GM20431 (cell line): ENCODE data around the gene KLHL29.

ENCODE experiments used
- in situ Hi-C: fragments of 300-500 bp; cut with MseI, MboI; formaldehyde crosslinking; loops from one replicate; pipeline ENCODE4 v1.15.0; 2020; ENCODE audit warnings: low sequenced_read_pairs; ENCODE audit not compliant: unreplicated experiment

KLHL29 gene

GRCh38 chr2:23595601-23596251 is 210.7 kb downstream of the KLHL29 start:
- in situ Hi-C loops: no loop called here

DNA sequence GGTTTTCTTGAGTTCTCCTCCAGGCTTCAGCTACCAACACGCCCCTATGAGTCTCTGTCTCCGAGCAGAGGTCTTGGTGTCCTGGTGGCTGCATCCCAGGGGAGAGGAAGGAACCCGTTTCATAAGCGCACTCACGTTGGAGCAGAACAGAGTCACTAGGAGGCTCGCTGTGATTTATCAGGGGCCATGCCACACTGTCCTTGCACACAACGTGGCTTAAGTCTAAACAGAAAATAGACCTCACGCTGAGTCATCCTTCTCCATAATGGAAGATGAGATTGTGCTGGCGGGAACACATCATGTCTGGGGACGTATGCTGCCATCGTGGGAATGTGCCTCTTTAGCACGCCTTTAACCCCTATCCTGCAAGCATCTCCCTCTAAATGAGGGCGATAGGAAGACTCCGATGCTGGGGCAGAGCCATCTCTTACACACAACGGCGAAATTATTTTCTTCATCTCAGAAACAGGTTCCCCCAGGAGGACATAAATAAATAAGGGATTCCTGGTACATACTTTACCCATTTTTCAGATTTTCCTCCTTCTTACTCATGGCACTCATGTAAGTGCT is 211.4 kb downstream of the KLHL29 start:
- in situ Hi-C loops: no loop called here

DNA sequence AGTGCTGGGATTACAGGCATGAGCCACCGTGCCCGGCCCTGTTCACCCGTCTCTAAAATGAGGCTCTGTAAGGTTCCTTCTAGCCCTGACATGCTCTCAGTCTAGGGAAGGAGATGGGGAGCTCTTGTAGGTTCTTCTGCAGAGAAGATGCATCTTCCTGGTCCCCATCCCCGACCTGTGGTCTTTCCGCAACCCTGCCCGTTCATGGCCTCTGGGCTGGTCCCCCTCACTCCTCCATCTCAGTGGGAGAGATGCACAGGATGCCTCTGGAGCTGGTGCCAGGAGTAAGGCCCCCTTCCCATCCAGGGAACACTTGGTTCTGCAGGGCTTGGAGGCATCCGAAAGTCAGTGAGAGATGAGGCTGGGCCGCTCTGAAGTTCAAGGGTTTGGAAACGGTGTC is 212.7 kb downstream of the KLHL29 start:
- in situ Hi-C loops: no loop called here

DNA sequence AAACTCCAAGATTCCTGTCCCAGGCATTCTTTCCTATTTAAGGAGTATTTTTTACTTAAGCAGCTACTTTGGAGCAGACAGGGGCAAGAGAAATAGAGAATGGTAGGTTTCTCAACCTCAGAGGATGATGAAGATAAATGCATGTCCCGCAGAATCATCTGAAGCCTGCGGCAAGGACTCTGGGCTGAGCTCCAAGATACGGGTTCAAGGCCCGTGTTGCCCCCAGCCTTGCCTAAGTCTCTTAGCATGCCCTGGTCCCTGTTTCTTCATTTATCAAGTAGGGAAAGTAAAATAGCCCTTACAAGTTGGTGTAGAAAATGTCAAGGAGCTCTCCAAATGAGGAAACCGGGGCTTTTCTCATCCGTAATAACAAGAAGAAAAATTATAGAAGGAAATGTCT is 214.0 kb downstream of the KLHL29 start:
- in situ Hi-C loops: no loop called here

- in situ Hi-C loops: no loop called here
These were observed 214.7 kb downstream of the KLHL29 start for GRCh38 chr2:23599667-23600066.

GRCh38 chr2:23600346-23600745 is 215.4 kb downstream of the KLHL29 start:
- in situ Hi-C loops: no loop called here

- in situ Hi-C loops: no loop called here
These were observed 216.5 kb downstream of the KLHL29 start for GRCh38 chr2:23601301-23601965.

- in situ Hi-C loops: no loop called here
These were observed 217.1 kb downstream of the KLHL29 start for GRCh38 chr2:23602116-23602515.

GRCh38 chr2:23603156-23603555 is 218.2 kb downstream of the KLHL29 start:
- in situ Hi-C loops: no loop called here

DNA sequence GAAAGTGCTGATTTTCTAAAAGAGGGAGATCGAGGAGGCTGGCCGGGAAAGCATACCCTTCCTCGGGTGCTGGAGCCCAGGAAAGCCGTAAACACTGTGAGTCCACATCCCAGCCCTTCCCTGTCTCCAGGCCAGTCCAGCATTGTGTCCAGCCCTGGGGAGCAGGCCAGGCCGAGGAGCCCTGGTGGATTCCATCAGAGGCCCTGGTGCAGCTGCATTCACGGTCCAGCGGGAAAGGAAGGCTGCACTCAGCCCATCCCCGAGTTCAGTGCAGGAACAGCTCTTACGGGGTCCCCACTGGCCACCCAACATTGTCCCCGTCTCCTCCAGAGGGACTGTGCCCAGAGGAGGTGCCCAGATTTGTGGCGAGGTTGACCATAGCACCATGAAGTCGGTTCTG is 218.6 kb downstream of the KLHL29 start:
- in situ Hi-C loops: no loop called here

GRCh38 chr2:23604731-23605130 is 219.8 kb downstream of the KLHL29 start:
- in situ Hi-C loops: no loop called here

GRCh38 chr2:23605236-23605635 is 220.3 kb downstream of the KLHL29 start:
- in situ Hi-C loops: no loop called here

GRCh38 chr2:23606196-23606595 is 221.2 kb downstream of the KLHL29 start:
- in situ Hi-C loops: no loop called here

DNA sequence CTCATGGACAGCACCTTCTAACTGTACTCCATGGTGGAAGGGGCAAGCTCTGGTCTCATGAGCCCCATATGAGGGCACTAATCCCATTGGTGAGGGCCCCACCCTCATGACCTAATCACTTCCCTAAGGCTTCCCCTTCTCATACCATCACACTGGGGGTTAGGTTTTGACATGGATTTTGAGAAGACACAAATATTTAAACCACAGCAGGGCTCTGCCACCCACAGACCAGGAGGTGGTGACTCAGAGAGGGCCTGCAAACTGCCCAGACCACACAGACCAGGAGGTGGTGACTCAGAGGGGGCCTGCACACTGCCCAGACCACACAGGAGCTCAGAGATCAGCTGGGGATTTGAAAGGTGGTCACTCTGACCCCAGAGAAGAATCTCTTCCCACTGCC is 222.0 kb downstream of the KLHL29 start:
- in situ Hi-C loops: no loop called here

GRCh38 chr2:23607925-23608324 is 222.9 kb downstream of the KLHL29 start:
- in situ Hi-C loops: no loop called here

DNA sequence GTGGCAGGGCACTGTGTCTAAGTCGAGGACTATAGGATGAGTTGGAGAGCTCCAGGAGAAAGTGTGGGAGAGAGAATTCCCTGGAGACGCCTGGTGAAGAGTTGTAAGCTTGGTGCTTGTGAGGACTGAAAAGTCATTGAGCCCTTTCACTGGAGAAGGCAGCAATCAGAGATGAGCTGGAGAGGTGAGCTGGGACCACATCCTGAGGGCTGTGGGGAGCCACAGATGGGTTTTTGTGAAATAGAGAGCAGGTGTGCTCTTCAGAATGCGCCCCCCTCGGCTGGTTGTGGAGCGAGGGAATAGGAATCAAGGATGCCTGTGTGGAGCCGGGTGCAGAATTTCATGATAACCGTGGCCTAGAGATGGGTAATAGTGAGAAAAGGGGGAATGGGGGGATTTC is 224.3 kb downstream of the KLHL29 start:
- in situ Hi-C loops: no loop called here

DNA sequence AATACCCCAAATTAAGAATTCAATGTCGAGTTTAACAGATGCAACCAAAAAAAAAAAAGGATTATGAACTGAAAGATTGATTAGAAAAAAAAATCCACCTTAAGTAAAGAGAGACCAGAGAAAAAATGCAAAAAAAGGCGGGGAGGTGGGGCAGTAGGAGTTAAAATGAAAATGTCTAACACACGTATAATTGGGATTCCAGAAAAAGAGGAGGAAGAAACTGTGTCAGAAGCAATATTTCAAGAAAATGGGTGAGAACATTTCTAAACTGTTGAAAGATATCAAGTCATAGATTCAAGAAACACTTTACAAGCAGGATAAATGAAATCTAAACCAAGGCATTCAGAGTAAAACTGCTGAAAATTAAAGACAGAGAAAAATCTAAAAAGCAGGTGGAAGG is 226.9 kb downstream of the KLHL29 start:
- in situ Hi-C loops: no loop called here

DNA sequence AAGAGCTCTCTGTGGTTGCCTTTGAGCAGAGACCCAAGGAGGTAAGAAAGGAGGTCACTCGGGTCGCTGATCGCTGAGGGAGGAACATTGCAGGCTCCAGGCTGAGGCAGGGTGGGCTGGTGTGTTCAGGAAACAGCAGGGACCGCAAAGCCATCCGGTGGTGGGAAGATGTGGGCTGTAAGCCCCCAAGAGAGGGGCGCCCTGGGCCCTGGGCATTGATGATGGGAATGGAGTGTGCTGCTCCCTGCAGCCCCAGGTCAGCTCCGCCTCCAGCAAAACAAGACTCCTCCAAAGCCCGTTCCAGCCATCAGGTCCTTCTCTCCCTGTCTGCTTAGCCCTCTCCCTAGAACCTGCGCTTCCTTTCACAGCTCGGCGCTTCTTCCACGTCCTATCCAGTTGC is 229.7 kb downstream of the KLHL29 start:
- in situ Hi-C loops: no loop called here

- in situ Hi-C loops: no loop called here
These were observed 230.4 kb downstream of the KLHL29 start for GRCh38 chr2:23615216-23616020.

GRCh38 chr2:23616630-23617029 is 231.7 kb downstream of the KLHL29 start:
- in situ Hi-C loops: no loop called here
